Muscle of leg (tissue), 11 donors: Measurements from ENCODE around the gene SPSB3. TPM values are rescaled to one million over a fixed set of nuclear protein-coding genes. Genes with fewer than 3 reads are reported as not detected.

Experiments used
- DNase-seq: peaks from one replicate; pipeline ENCODE4 v3.0.0; 2013
- H3K27ac ChIP-seq: one replicate; pipeline ENCODE4 v1.5.1; 2013; ENCODE audit warnings: mild to moderate bottlenecking, low read length, control low read depth
- H3K27me3 ChIP-seq: one replicate; pipeline ENCODE4 v1.6.1; 2013; ENCODE audit warnings: low read length; ENCODE audit not compliant: control insufficient read depth, insufficient read depth
- H3K36me3 ChIP-seq: one replicate; pipeline ENCODE4 v1.6.1; 2013; ENCODE audit warnings: low read length; ENCODE audit not compliant: control insufficient read depth, insufficient read depth
- H3K4me1 ChIP-seq: one replicate; pipeline ENCODE4 v1.6.1; 2013; ENCODE audit warnings: low read length; ENCODE audit not compliant: control insufficient read depth, insufficient read depth
- H3K4me3 ChIP-seq: one replicate; pipeline ENCODE4 v1.5.1; 2013; ENCODE audit warnings: low read length, control low read depth
- H3K9me3 ChIP-seq: replicated peaks from 2 replicates; pipeline ENCODE4 v1.6.1; 2013; ENCODE audit warnings: low read depth, low read length; ENCODE audit not compliant: control insufficient read depth
- WGBS: methylation state at CpG from one replicate; pipeline ENCODE4 v1.1.5; 2013; ENCODE audit warnings: missing lambda C conversion rate; ENCODE audit not compliant: insufficient coverage; 5-methylcytosine and 5-hydroxymethylcytosine counted together
- polyA plus RNA-seq, 8 donors: library from polyadenylated mRNA; unstranded; fragments of 120-200 nt; gene quantifications; one replicate each; pipeline versions ENCODE4 v1.2.1 to v1.2.3, GENCODE V29; 2013; ENCODE audit warnings: inconsistent platforms in 1 of 8, low replicate concordance in 1 of 8; ENCODE audit not compliant: insufficient read length in 8 of 8, insufficient read depth in 1 of 8
- total RNA-seq: library from RNA; stranded (reverse); fragments of 120-200 nt; gene quantifications from one replicate; pipeline ENCODE4 v1.2.4, GENCODE V29; 2013

SPSB3 gene
- total and polyA plus RNA-seq, 9 donors: 21.0 to 35.1 (median 24.7) TPM

- no peaks in the 10 kb centered on the region for H3K27me3 ChIP-seq
- no peak overlapping the region for H3K4me3 ChIP-seq
- H3K4me1 ChIP-seq: no peaks in the 10 kb centered on the region
- H3K36me3 ChIP-seq: peaks cover 68% of the 10 kb centered on the region
- no peak for DNase-seq
- no peaks in the 10 kb centered on the region for H3K9me3 ChIP-seq
- H3K27ac ChIP-seq: no peak overlapping the region
- 92% methylated on average over 29 of the region's 37 CpGs for WGBS
These were observed 24.5 kb downstream of the SPSB3 start for GRCh38 chr16:1757714-1758461.

- H3K27ac ChIP-seq: no peak overlapping the region
These were observed 28.2 kb downstream of the SPSB3 start for GRCh38 chr16:1754204-1754603.

GRCh38 chr16:1752853-1753252 lies 29.5 kb downstream of the SPSB3 start:
- Histone ChIP-seq H3K4me1 (no peaks in the 10 kb centered on the region), H3K4me3 (no peak overlapping the region), H3K9me3 (no peaks in the 10 kb centered on the region), H3K36me3 (peaks cover 66% of the 10 kb centered on the region), H3K27ac (no peak overlapping the region), H3K27me3 (no peaks in the 10 kb centered on the region)
- no peak for DNase-seq
- WGBS: 82% methylated on average over 6 of the region's 14 CpGs

More at GRCh38 chr16:1754204-1754603, 28.2 kb downstream of the SPSB3 start:
- Histone ChIP-seq H3K4me1 (no peaks in the 10 kb centered on the region), H3K4me3 (no peak overlapping the region), H3K36me3 (peaks cover 65% of the 10 kb centered on the region), H3K27me3 (no peaks in the 10 kb centered on the region), H3K9me3 (no peaks in the 10 kb centered on the region)
- no peak for DNase-seq
- WGBS: 94% methylated on average over 11 of the region's 12 CpGs

GRCh38 chr16:1751946-1752345 lies 30.4 kb downstream of the SPSB3 start:
- no peak for DNase-seq
- Histone ChIP-seq H3K36me3 (peaks cover 70% of the 10 kb centered on the region), H3K27me3 (no peaks in the 10 kb centered on the region), H3K27ac (no peak overlapping the region), H3K4me1 (no peaks in the 10 kb centered on the region), H3K9me3 (no peaks in the 10 kb centered on the region), H3K4me3 (no peak overlapping the region)
- 93% methylated on average over 16 of the region's 16 CpGs for WGBS

- no peaks in the 10 kb centered on the region for H3K9me3 ChIP-seq
- 96% methylated on average over 19 of the region's 29 CpGs for WGBS
- no peak overlapping the region for H3K4me3 ChIP-seq
- DNase-seq: no peak
- no peaks in the 10 kb centered on the region for H3K4me1 ChIP-seq
- H3K27ac ChIP-seq: no peak overlapping the region
- peaks cover 77% of the 10 kb centered on the region for H3K36me3 ChIP-seq
- no peaks in the 10 kb centered on the region for H3K27me3 ChIP-seq
These were observed 32.9 kb downstream of the SPSB3 start for GRCh38 chr16:1749152-1750117.

GRCh38 chr16:1747934-1748333 lies 34.4 kb downstream of the SPSB3 start:
- 81% methylated on average over 11 of the region's 11 CpGs for WGBS
- Histone ChIP-seq H3K4me1 (no peaks in the 10 kb centered on the region), H3K9me3 (no peaks in the 10 kb centered on the region)

GRCh38 chr16:1746693-1747195 lies 35.6 kb downstream of the SPSB3 start:
- Histone ChIP-seq H3K4me1 (no peaks in the 10 kb centered on the region), H3K27ac (no peak overlapping the region), H3K4me3 (no peak overlapping the region), H3K27me3 (no peaks in the 10 kb centered on the region), H3K9me3 (no peaks in the 10 kb centered on the region), H3K36me3 (peaks cover 70% of the 10 kb centered on the region)
- no peak for DNase-seq
- WGBS: 89% methylated on average over 24 of the region's 31 CpGs

More at GRCh38 chr16:1747934-1748333, 34.4 kb downstream of the SPSB3 start:
- Histone ChIP-seq H3K4me3 (no peak overlapping the region), H3K27me3 (no peaks in the 10 kb centered on the region), H3K36me3 (peaks cover 82% of the 10 kb centered on the region), H3K27ac (no peak overlapping the region)
- no peak for DNase-seq

GRCh38 chr16:1745900-1746692 lies 36.3 kb downstream of the SPSB3 start:
- H3K4me1 ChIP-seq: no peaks in the 10 kb centered on the region
- no peaks in the 10 kb centered on the region for H3K9me3 ChIP-seq
- WGBS: 89% methylated on average over 23 of the region's 29 CpGs
- no peak overlapping the region for H3K27ac ChIP-seq
- H3K4me3 ChIP-seq: no peak overlapping the region
- DNase-seq: no peak
- no peaks in the 10 kb centered on the region for H3K27me3 ChIP-seq
- peaks cover 69% of the 10 kb centered on the region for H3K36me3 ChIP-seq

- Histone ChIP-seq H3K27ac (no peak overlapping the region), H3K4me3 (no peak overlapping the region), H3K36me3 (peaks cover 72% of the 10 kb centered on the region), H3K27me3 (no peaks in the 10 kb centered on the region), H3K4me1 (no peaks in the 10 kb centered on the region), H3K9me3 (no peaks in the 10 kb centered on the region)
- WGBS: 88% methylated on average over 24 of the region's 25 CpGs
- no peak for DNase-seq
These were observed 37.0 kb downstream of the SPSB3 start for GRCh38 chr16:1745181-1745899.
